NB4 (cell line): ENCODE measurements around the gene KLHL34.

Experiments
- DNase-seq: peaks from one replicate; pipeline ENCODE4 v3.0.0; 2010; ENCODE audit warnings: low read depth
- H3K4me3 ChIP-seq: one replicate; pipeline ENCODE4 v1.5.1; 2011; ENCODE audit warnings: mild to moderate bottlenecking, low read depth, low read length, moderate library complexity
- CTCF ChIP-seq: IDR thresholded peaks from one replicate; pipeline ENCODE4 v1.5.1; 2012; ENCODE audit warnings: low read depth, low read length
- MAX ChIP-seq: IDR thresholded peaks from 2 replicates; pipeline ENCODE4 v1.6.1; 2011; ENCODE audit warnings: low read depth, low read length
- MYC ChIP-seq: IDR thresholded peaks from 2 replicates; pipeline ENCODE4 v1.6.1; 2011; ENCODE audit warnings: low read depth, low read length
- POLR2A ChIP-seq: IDR thresholded peaks from 2 replicates; pipeline ENCODE4 v1.6.1; 2011; ENCODE audit warnings: mild to moderate bottlenecking; ENCODE audit not compliant: insufficient read length; ENCODE audit errors: extremely low read depth

KLHL34 gene

GRCh38 chrX:21658746-21659145 is 616 bp upstream of the KLHL34 start:
- H3K4me3 ChIP-seq: no peak overlapping the region
- no peak for TF ChIP-seq MYC
- no peak for TF ChIP-seq CTCF
- TF ChIP-seq POLR2A: no peak
- TF ChIP-seq MAX: no peak

GRCh38 chrX:21657318-21658151 is 595 bp downstream of the KLHL34 start:
- TF ChIP-seq CTCF (no peak), MAX (no peak), MYC (no peak), POLR2A (no peak)
- DNase-seq: no peak
- no peak overlapping the region for H3K4me3 ChIP-seq

More at GRCh38 chrX:21658746-21659145, 616 bp upstream of the KLHL34 start:
- DNase-seq: no peak

- H3K4me3 ChIP-seq: no peak overlapping the region
- no peak for DNase-seq
- TF ChIP-seq MYC: no peak
Observed at GRCh38 chrX:21656587-21657317, 1.4 kb downstream of the KLHL34 start.

- no peak for TF ChIP-seq MAX
- no peak for TF ChIP-seq MYC
- TF ChIP-seq POLR2A: no peak
- no peak for DNase-seq
- H3K4me3 ChIP-seq: no peak overlapping the region
Observed at GRCh38 chrX:21655901-21656586, 2.1 kb downstream of the KLHL34 start.

GRCh38 chrX:21645886-21646285 is 12.2 kb downstream of the KLHL34 start:
- TF ChIP-seq POLR2A: no peak
- TF ChIP-seq MAX: no peak
- no peak for TF ChIP-seq CTCF
- no peak for TF ChIP-seq MYC
- H3K4me3 ChIP-seq: no peak overlapping the region
- DNase-seq: no peak

- no peak overlapping the region for H3K4me3 ChIP-seq
- no peak for DNase-seq
- TF ChIP-seq POLR2A (no peak), MYC (no peak), MAX (no peak), CTCF (no peak)
Observed at GRCh38 chrX:21645431-21645830, 12.7 kb downstream of the KLHL34 start.
